ENCODE results near the gene PARN.
"Not testable (repeated sequence)": the region's sequence is repeated elsewhere in the genome, so short reads cannot be mapped to it uniquely, and the experiment has no call there.

PARN gene

DNA sequence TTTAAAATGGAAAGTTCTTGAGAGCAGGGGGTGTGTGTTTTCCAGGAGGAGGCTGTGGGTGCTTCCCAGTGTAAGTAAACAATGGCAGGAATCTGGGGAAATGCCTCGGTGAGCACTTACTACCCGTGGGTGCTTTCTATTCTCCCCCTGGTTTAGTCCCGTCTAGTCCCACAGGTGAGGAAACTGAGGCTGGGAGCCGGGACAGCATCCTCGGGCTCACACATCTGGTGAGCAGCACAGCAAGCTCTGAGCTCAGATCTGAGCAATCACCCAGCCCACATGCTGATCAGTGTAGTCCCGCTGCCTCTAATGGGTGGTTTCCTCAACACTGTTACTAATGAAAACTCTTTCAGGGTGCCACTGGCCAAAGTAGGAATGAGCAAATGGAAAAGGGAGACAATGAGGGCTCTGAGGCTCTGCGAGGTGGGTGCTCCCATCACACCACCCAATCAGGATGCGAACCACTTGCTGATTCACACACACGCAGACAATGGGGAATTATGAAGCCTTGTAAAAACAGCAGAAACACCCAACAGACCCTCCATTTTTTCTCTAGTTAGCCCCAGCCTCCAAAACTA lies 202.6 kb downstream of the PARN start:
- DNase-seq, result no peak

GRCh38 chr16:14424595-14424994 lies 205.5 kb downstream of the PARN start:
- DNase-seq, result no peak

- DNase-seq, result no peak
Observed at GRCh38 chr16:14423344-14423743, 206.7 kb downstream of the PARN start.

DNA sequence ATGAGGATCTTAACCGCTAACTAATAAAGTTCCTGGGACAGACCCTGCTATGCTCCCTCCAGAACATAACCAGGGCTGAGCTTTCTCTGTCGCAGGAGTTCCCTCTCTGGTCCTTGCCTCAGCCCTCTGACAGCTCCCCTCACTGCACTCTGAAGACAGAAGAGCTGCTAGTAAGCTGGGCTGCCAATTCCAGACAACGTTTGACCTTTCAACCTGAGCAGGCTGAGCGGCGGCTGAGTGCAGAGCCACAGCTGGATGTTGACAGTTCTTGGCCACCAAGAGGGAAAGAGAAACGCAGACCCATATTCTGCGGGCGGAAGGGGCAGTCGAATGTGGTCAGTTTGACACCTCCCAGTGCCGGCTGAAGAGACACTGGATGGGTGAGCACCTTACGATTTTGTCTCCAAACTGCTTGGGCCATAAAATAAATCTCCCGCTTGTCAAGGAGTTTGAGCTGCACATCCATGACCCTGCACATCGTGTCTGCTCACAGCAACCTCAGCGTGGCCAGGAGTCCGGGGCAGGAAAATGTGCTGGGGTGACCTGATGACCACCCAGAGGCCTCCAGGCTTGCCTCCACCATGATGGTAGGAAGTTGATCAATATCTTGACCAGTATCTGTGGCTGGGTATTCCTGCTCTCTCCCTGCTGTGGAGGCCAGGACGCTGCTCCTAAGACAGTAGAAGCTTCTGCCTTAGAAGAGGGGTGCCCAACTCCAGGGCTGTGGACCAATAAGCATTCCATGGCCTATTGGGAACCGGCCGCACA lies 209.2 kb downstream of the PARN start:
- DNase-seq, result no peak

GRCh38 chr16:14420243-14420642 lies 209.8 kb downstream of the PARN start:
- not testable (repeated sequence) for DNase-seq

DNA sequence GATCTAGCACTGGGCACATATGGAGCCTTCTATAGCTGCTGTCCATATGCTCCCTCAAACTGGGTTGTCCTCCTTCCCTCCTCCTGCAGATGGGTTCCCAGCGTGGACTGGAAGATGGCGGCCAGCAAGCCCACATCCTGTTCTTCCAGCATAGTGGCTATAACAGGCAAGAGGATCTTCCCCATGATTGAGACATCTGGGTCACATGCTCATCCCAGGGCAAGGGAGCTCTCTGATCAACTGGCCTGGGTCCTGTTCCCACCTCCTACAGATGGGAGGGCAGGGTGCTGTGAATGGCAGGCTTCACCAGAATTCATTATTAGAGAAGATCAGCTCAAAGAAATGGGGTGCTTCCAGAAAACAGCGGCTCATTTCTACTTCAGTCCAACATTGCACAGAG lies 210.2 kb downstream of the PARN start:
- no peak for DNase-seq

DNA sequence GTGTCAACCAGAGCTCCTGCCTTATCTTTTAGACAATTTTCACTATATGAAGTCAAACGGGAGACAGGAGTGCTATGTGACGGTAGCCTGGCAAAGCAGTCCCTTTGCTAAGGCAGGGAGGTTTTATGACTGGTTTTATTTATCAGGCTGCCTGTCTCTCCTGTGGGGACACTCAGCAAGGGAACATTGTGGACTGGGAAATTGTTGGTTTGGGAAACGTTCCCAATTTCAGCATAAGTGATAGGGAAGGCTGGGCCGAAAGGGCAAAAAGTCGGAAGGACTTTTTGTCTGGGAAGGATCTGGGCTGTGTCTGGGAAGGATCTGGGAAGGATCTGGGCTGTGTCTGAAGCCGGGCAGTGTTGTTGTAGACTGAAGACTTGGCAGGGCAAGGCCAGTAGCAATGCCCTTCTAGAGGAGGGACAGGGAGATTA lies 211.2 kb downstream of the PARN start:
- DNase-seq, result no peak

DNA sequence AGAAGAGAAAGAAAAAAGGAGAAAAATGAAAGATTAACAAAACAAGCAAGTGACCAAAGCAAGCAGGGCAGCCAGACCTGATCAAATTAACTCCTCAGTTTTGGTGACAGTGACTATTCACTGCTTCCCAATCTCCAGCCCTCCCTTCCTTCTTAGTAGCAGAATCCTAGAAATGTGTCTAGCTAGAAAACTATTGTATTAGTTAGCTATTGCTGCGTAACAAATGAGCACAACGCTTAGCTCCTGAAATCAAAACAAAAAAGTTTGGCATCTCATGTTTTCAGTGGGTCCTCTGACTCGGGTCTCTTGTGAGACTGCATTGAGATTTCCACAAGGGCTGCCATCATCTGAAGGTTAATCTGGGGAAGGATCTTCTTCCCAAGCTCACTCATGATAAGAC lies 213.9 kb downstream of the PARN start:
- no peak for DNase-seq

DNA sequence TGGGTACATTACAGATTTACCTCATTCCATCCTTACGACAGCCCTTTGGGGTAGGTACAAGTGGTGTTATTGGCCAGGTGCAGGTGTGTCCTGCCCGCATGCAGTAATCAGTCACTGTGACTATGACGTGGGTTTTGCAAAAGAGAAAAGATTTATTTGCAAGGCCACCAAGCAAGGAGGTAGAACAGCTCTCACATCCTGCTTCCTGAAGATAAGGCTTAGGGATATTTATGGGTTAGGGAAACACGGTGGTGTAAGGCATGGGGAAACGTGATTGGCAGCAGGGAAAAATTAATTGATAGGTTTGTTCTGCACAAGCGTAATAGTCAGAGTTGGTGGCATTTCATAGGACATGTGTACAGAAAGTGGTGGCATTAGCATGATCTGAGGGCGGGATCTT lies 214.8 kb downstream of the PARN start:
- DNase-seq, result no peak

GRCh38 chr16:14409563-14409962 lies 220.5 kb downstream of the PARN start:
- DNase-seq, result no peak

GRCh38 chr16:14407786-14408399 lies 222.2 kb downstream of the PARN start:
- DNase-seq, result no peak

GRCh38 chr16:14405611-14406537 lies 224.2 kb downstream of the PARN start:
- peak; percentile 10 for DNase-seq

GRCh38 chr16:14403001-14403389 lies 227.1 kb downstream of the PARN start:
- DNase-seq, result not testable (repeated sequence)

- DNase-seq, result not testable (repeated sequence)
Observed at GRCh38 chr16:14402114-14403000, 227.7 kb downstream of the PARN start.

GRCh38 chr16:14401711-14402061 lies 228.4 kb downstream of the PARN start:
- not testable (repeated sequence) for DNase-seq

DNA sequence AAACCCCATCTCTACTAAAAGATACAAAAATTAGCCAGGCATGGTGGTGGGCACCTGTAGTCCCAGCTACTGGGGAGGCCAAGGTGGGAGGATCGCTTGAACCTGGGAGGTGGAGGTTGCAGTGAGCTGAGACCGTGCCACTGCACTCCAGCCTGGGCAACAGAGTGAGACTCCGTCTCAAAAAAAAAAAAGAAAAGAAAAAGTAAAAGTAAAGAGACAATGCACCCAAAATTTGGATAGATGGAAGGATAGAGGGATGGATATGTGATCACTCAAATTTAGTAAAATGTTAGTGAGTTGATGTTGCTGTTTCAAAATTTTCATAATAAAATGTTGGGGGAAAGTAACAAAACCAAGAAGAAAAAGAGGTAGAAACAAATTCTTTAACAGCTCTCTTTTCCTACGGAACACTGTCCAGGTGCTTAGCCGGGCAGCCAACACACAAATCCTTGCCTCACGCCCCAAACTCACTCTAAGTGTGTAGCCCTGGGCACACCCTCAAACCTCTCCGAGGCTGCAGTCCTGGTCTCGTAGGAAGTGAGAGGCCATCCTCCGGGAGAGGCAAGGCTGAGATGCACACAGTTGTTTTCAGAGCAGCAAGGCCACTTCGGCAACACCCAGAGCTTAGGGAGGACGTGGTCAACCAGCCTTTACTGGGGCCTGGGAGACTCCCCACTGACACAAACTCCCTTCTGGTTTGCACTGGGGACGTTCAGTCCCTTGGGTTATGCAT lies 228.9 kb downstream of the PARN start:
- DNase-seq, result not testable (repeated sequence)

DNA sequence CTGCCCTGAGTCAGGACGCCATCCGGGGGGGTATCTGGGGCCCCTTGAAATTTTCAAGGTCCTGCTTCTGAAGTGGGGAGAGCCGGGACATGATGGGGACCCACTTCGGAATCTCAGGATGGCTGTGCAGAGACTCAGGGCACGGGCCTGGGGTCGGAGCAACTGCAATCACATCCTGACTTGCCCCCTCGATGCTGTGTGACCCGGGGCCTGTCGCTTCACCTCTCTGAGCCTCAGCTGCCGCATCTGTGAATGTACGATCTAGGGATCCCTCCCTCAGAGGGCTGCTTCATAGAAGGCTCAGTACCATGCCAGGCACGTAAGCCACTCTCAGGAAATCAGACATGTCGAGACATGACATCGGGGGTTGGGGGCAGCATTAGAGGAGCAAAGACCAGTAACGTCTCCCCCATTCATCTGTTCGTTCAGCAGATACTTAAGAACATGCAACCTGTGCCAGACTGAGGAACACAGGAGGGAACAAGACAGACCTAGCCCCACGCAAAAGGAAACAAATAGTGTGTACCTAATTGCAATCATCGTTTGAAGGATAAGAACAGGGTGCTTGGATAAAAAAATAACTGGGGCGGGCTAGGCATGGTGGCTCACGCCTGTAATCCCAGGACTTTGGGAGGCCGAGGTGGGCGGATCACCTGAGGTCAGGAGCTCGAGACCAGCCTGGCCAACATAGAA lies 229.6 kb downstream of the PARN start:
- DNase-seq, result no peak

GRCh38 chr16:14399378-14400284 lies 230.4 kb downstream of the PARN start:
- no peak for DNase-seq

DNA sequence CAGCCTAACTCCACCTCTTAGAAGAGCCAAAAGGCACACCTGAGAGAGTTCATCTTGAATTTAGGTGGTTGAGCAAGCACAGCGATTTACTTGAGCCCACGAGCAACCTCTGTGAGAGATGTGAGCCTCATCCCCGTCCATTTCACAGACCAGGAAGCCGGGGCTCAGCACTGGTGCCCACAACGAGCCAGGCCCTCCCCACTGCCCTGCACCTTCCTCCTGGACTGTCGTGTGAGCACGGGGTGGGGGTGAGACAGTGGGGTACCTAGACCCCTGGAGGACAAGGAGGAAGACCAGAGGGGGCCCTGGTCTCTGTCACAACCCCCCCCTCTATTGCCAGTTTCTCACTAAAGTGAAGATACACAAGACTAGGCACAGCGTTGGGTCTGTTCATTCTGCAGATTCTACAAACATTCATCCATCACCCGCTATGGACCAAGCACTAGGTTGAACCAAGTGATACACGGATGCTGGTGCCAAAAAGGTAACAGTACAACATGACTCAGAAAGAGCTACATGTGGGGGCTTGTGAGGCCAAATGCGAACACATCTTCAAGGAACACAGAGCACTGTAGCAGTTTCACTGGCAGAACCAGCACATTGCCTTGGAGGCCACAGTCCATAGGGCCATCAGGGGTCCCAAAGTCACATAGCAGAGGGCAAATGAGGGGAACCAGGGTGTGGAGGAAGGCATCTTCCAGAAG lies 231.9 kb downstream of the PARN start:
- DNase-seq, result no peak
